Psoas muscle (tissue), 8 donors: ENCODE measurements around the gene SPDYA. TPM values are rescaled to one million over a fixed set of nuclear protein-coding genes. Genes with fewer than 3 reads are reported as not detected.

ENCODE experiments used
- ATAC-seq, 4 donors: fragments of 200-7000 bp; cut with Tn5 transposase; one replicate each; pipeline ENCODE4 v1.9.1; 2020; ENCODE audit warnings: moderate library complexity in 3 of 4, mild to moderate bottlenecking in 2 of 4
- DNase-seq, 2 donors: peaks; one replicate each; pipeline ENCODE4 v3.0.0-alpha.2; 2020
- H3K27ac ChIP-seq: fragments of 200-600 bp; one replicate; pipeline ENCODE4 v1.8.0; 2022
- H3K27me3 ChIP-seq, 3 donors: fragments of 200-600 bp in 1 of 3; one replicate each; pipeline versions ENCODE4 v1.6.1 to v1.8.0; 2013 to 2022; ENCODE audit warnings: low read length in 2 of 3, mild to moderate bottlenecking in 2 of 3, moderate library complexity in 1 of 3; ENCODE audit not compliant: insufficient read depth in 3 of 3
- H3K36me3 ChIP-seq, 2 donors: fragments of 200-600 bp in 1 of 2; one replicate each; pipeline versions ENCODE4 v1.6.1 to v1.8.0; 2013 to 2022; ENCODE audit warnings: low read depth in 1 of 2, mild to moderate bottlenecking in 1 of 2, moderate library complexity in 1 of 2; ENCODE audit not compliant: insufficient read depth in 1 of 2
- H3K4me1 ChIP-seq: fragments of 200-600 bp; one replicate; pipeline ENCODE4 v1.8.0; 2022
- H3K4me3 ChIP-seq: fragments of 200-600 bp; one replicate; pipeline ENCODE4 v1.8.0; 2022; ENCODE audit warnings: mild to moderate bottlenecking
- H3K9me3 ChIP-seq: fragments of 200-600 bp; one replicate; pipeline ENCODE4 v1.8.0; 2022
- WGBS, 3 donors: extraction: QIAGEN DNeasy Blood & Tissue Kit; methylation state at CpG; one replicate each; pipeline versions ENCODE4 v1.1.6 to v1.1.7; 2013; 5-methylcytosine and 5-hydroxymethylcytosine counted together
- intact Hi-C, 2 donors: fragments of 100-400 bp; cut with DNase I; formaldehyde crosslinking; loops; one replicate each; pipeline versions ENCODE4 v1.11.0 to v1.14.2; 2022
- polyA plus RNA-seq, 3 donors: library from polyadenylated mRNA; stranded (reverse); fragments of 200-250 nt; gene quantifications; one replicate each; pipeline ENCODE4 v1.2.3, GENCODE V29; 2013
- total RNA-seq, 4 donors: library from RNA; stranded (reverse); fragmentation: NEBNext Ultra II Directional in 2 of 4; extraction: Animal tissue kit (Norgen Biotek cat#: 25700) in 2 of 4; gene quantifications; one replicate each; pipeline versions ENCODE4 v1.2.1 to v1.2.4, GENCODE V29; 2021 to 2023
- TF ChIP-seq, protein P1 (sequence below): fragments of 200-600 bp; IDR thresholded peaks from one replicate; pipeline ENCODE4 v1.8.0; 2022; ENCODE audit warnings: antibody characterized with exemption
- donor health status: healthy with polysubstance abuse.
- donor health status: DM: no; HTN: no; CAD: no; lungs with moderate emphysema.
- donor health status: Bipolar disorder and iron deficiency.
- donor health status: healthy.
- donor health status: DM: yes; HTN: yes; CAD: no.
- donor health status: DM: no; HTN: no; CAD: no.
- donor health status: DM: no; HTN: no; CAD: no.
- donor health status: DM: yes; HTN: yes; CAD: no.

SPDYA gene
- total and polyA plus RNA-seq, 7 donors, result 0.07 to 0.61 (median 0.27) TPM; not detected in 1

DNA sequence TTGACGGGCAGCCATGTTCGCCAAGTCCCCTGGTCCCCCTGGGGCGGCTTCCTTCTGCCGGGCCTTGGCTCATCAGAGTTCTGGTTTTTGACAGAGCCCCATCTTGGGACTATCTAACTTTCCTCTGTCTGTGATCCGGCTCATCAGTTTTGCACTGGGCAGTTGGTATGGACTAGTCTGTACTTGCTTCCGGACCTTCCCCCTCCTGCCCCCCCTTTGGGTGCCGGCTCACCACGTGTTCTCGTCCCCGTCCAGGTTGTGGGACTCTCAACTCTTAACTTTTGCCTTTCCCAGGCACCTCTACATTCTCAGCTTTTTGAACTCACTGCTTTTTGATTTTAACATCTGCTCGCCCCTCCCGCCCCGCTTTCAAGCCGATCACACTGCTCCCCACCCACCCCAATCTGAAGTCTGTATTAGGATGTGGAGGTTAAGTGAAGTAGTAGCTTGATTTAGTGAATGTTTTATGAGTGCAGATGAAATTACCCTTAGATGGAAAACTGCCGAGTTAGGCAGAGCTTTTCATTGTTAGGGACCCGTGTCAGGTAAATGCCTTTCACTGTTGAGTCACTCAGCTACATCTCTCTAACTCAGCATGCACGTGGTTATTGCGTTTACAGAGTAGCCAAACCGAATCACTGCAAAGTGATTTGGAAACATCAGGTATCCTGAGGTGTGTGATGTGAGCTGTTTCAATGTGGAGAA lies 84.7 kb downstream of the SPDYA start:
- TF ChIP-seq, protein P1, sequence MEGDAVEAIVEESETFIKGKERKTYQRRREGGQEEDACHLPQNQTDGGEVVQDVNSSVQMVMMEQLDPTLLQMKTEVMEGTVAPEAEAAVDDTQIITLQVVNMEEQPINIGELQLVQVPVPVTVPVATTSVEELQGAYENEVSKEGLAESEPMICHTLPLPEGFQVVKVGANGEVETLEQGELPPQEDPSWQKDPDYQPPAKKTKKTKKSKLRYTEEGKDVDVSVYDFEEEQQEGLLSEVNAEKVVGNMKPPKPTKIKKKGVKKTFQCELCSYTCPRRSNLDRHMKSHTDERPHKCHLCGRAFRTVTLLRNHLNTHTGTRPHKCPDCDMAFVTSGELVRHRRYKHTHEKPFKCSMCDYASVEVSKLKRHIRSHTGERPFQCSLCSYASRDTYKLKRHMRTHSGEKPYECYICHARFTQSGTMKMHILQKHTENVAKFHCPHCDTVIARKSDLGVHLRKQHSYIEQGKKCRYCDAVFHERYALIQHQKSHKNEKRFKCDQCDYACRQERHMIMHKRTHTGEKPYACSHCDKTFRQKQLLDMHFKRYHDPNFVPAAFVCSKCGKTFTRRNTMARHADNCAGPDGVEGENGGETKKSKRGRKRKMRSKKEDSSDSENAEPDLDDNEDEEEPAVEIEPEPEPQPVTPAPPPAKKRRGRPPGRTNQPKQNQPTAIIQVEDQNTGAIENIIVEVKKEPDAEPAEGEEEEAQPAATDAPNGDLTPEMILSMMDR, result no peak
- 2 to 3% (median 3%) methylated on average over 17 to 19 of the region's 19 CpGs for WGBS, 3 donors
- intact Hi-C loops, result loop anchor here in 1 of 2 donors (2.0 kb wide), 1 partner anchor 25 kb away; the partner anchor contains the start of gene TRMT61B
- Histone ChIP-seq H3K4me1 (peaks cover 34% of the 10 kb centered on the region), H3K27ac (peak overlapping the region; percentile 96), H3K36me3 (no peaks in the 10 kb centered on the region), H3K4me3 (peak overlapping the region; percentile 99), H3K9me3 (no peaks in the 10 kb centered on the region), H3K27me3 (no peaks in the 10 kb centered on the region)
- DNase-seq, result peak; percentile 53 to 71
- ATAC-seq, result peak; percentile 37 to 70 (median 48)

DNA sequence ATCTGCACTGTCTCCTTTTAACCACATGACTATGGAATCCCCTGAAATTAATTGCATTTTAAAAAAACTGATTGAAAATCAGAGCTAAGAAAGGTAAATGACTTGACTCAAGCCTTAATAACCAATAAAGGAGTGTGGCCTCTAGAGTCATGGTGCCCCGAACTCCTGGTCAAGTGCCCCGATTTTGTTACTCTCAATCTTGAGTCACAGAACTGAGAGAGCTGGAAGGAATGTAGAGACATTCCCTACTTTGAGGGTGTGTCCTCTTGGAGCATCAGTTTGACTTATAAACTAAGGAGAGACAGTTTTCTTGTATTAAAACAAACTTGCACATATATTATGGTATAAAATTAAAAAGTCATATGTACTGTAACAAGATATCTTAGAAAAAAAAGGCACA lies 86.3 kb downstream of the SPDYA start:
- Histone ChIP-seq H3K4me1 (peaks cover 34% of the 10 kb centered on the region), H3K4me3 (peak overlapping the region; percentile 99), H3K9me3 (no peaks in the 10 kb centered on the region), H3K27ac (peak overlapping the region; percentile 96), H3K27me3 (no peaks in the 10 kb centered on the region), H3K36me3 (peaks cover 0 to 4% of the 10 kb centered on the region in 2 donors)
- intact Hi-C loops, result no loop called here
- DNase-seq (no peak), ATAC-seq (no peak)
- TF ChIP-seq, protein P1, result no peak
- WGBS, 3 donors, result 37 to 55% (median 40%) methylated on average over 2 of the region's 2 CpGs

DNA sequence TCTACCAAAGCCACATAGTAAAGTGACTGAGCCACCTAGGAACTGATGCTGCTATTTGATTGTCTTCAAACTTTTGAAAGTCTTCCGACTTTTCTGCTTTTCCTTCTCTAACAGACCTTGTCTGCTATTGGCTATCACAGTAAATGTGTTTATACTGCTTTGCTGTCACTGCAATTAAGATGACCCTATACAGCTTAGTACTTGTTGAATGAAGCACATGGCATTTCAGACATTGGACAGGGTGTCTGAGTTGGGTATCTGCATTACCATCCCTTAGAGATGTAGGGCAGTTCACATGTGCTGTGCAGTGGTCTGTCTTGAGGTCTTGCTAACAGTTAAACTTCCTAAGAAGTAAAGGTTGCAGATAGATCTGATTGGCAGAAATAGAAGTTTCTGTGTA lies 87.4 kb downstream of the SPDYA start:
- H3K27me3 ChIP-seq, result no peaks in the 10 kb centered on the region
- peaks cover 3 to 15% of the 10 kb centered on the region in 2 donors for H3K36me3 ChIP-seq
- 37 to 57% (median 39%) methylated on average over 1 of the region's 1 CpG for WGBS, 3 donors
- DNase-seq (no peak), ATAC-seq (no peak)
- intact Hi-C loops, result no loop called here
- no peak overlapping the region for H3K27ac ChIP-seq
- peaks cover 34% of the 10 kb centered on the region for H3K4me1 ChIP-seq
- H3K9me3 ChIP-seq, result no peaks in the 10 kb centered on the region
- TF ChIP-seq, protein P1, result no peak
- no peak overlapping the region for H3K4me3 ChIP-seq

Other genes starting within 250 kb of the SPDYA start
- gene PPP1CB, start 59.0 kb upstream of the SPDYA start, total RNA-seq, result 100 to 1,000 TPM; 448 to 628 (median 556) TPM
- gene PPP1CB, start 59.0 kb upstream of the SPDYA start, polyA plus RNA-seq, result 100 to 1,000 TPM; 191 to 373 (median 226) TPM
- 10 to 100 TPM in 3 of 4 donors, 1 to 10 TPM in 1; 8.7 to 12.9 (median 11.3) TPM for gene TRMT61B, start 59.5 kb downstream of the SPDYA start, total RNA-seq
- gene TRMT61B, start 59.5 kb downstream of the SPDYA start, polyA plus RNA-seq, result 10 to 100 TPM in 2 of 3 donors, 1 to 10 TPM in 1; 9.5 to 21.7 (median 12.4) TPM
- 10 to 100 TPM; 30.5 to 89.5 (median 76.1) TPM for gene WDR43, start 83.8 kb downstream of the SPDYA start, total RNA-seq
- gene WDR43, start 83.8 kb downstream of the SPDYA start, polyA plus RNA-seq, result 10 to 100 TPM; 25.5 to 54.4 (median 33.8) TPM
- 10 to 100 TPM in 3 of 4 donors, 1 to 10 TPM in 1; 2.2 to 98.4 (median 22.5) TPM for gene TOGARAM2, start 170.5 kb downstream of the SPDYA start, total RNA-seq
- gene TOGARAM2, start 170.5 kb downstream of the SPDYA start, polyA plus RNA-seq, result 10 to 100 TPM in 2 of 3 donors, 1 to 10 TPM in 1; 6.1 to 54.2 (median 30.4) TPM